ENCODE measurements around the gene TBC1D3G.
"Not testable (repeated sequence)": the region's sequence is repeated elsewhere in the genome, so short reads cannot be mapped to it uniquely, and the experiment has no call there.

GRCh38 chr17:36284219-36284618, 39.5 kb upstream of the TBC1D3G start:
- TF ChIP-seq CTCF (conservative IDR thresholded peaks at IDR 0.05); EZH2 (IDR thresholded peaks at IDR 0.05; ENCODE audit: low read depth): not testable (repeated sequence)
